Mesenchymal stem cell (in vitro differentiated cells and primary cell): ENCODE measurements around the gene PTPRN.
"Not testable (repeated sequence)": the region's sequence is repeated elsewhere in the genome, so short reads cannot be mapped to it uniquely, and the experiment has no call there.

Source experiments
- DNase-seq: peaks from one replicate; pipeline ENCODE4 v3.0.0-alpha.2; 2013
- H2AFZ ChIP-seq: one replicate; pipeline ENCODE4 v1.6.1; 2013; ENCODE audit warnings: low read depth, mild to moderate bottlenecking, control low read depth, inconsistent platforms, low read length, moderate library complexity
- H2AK5ac ChIP-seq: 2 replicates; pipeline ENCODE4 v1.6.1; 2013; ENCODE audit warnings: low read length, moderate library complexity, mild to moderate bottlenecking, inconsistent platforms; ENCODE audit not compliant: severe bottlenecking
- H2BK120ac ChIP-seq: one replicate; pipeline ENCODE4 v1.6.1; 2013; ENCODE audit warnings: low read depth, mild to moderate bottlenecking, inconsistent platforms, low read length, moderate library complexity
- H2BK12ac ChIP-seq, 2 experiments: one replicate each; pipeline ENCODE4 v1.6.1; 2013; ENCODE audit warnings: inconsistent platforms in 2 of 2, low read length in 2 of 2, mild to moderate bottlenecking in 2 of 2, moderate library complexity in 2 of 2, control low read depth in 1 of 2
- H2BK15ac ChIP-seq: one replicate; pipeline ENCODE4 v1.6.1; 2013; ENCODE audit warnings: mild to moderate bottlenecking, low read depth, inconsistent platforms; ENCODE audit not compliant: poor library complexity, severe bottlenecking
- H2BK5ac ChIP-seq: 2 replicates; pipeline ENCODE4 v1.6.1; 2013; ENCODE audit warnings: low read depth, mild to moderate bottlenecking, low read length, control low read depth, inconsistent platforms; ENCODE audit not compliant: poor library complexity, severe bottlenecking
- H3K14ac ChIP-seq, 2 experiments: one replicate each; pipeline ENCODE4 v1.6.1; 2013; ENCODE audit warnings: inconsistent platforms in 2 of 2, low read length in 2 of 2, control low read depth in 1 of 2, mild to moderate bottlenecking in 1 of 2, moderate library complexity in 1 of 2
- H3K18ac ChIP-seq, 2 experiments: one replicate each; pipeline ENCODE4 v1.6.1; 2013; ENCODE audit warnings: inconsistent platforms in 2 of 2, low read length in 2 of 2, control low read depth in 1 of 2, low read depth in 1 of 2, mild to moderate bottlenecking in 1 of 2
- H3K23ac ChIP-seq, 2 experiments: one replicate each; pipeline ENCODE4 v1.6.1; 2013; ENCODE audit warnings: inconsistent platforms in 2 of 2, low read length in 2 of 2, mild to moderate bottlenecking in 2 of 2, moderate library complexity in 2 of 2, control low read depth in 1 of 2
- H3K27ac ChIP-seq: 2 replicates; pipeline ENCODE4 v1.5.1; 2013; ENCODE audit warnings: mild to moderate bottlenecking, moderate library complexity, low read length, control low read depth, inconsistent platforms; ENCODE audit not compliant: poor library complexity, severe bottlenecking
- H3K27me3 ChIP-seq, 2 experiments: 2 replicates each; pipeline versions ENCODE4 v1.6.1 to v1.7.0; 2013; ENCODE audit warnings: low read length in 2 of 2, mild to moderate bottlenecking in 2 of 2, moderate library complexity in 2 of 2, control low read depth in 1 of 2, inconsistent platforms in 1 of 2; ENCODE audit not compliant: control insufficient read depth in 1 of 2, insufficient read depth in 1 of 2
- H3K36me3 ChIP-seq, 2 experiments: 2 replicates each; pipeline versions ENCODE4 v1.6.1 to v1.7.0; 2013; ENCODE audit warnings: low read length in 2 of 2, control low read depth in 1 of 2, inconsistent platforms in 1 of 2, low read depth in 1 of 2, mild to moderate bottlenecking in 1 of 2; ENCODE audit not compliant: insufficient read depth in 2 of 2, control insufficient read depth in 1 of 2
- H3K4ac ChIP-seq, 2 experiments: one replicate each; pipeline ENCODE4 v1.6.1; 2013; ENCODE audit warnings: inconsistent platforms in 2 of 2, low read length in 2 of 2, mild to moderate bottlenecking in 2 of 2, moderate library complexity in 2 of 2, control low read depth in 1 of 2, low read depth in 1 of 2
- H3K4me1 ChIP-seq: 2 replicates; pipeline ENCODE4 v1.6.1; 2013; ENCODE audit warnings: low read depth, low read length, control low read depth; ENCODE audit not compliant: control insufficient read depth, insufficient read depth
- H3K4me2 ChIP-seq: 2 replicates; pipeline ENCODE4 v1.6.1; 2013; ENCODE audit warnings: low read length, mild to moderate bottlenecking, inconsistent platforms; ENCODE audit not compliant: poor library complexity, severe bottlenecking
- H3K4me3 ChIP-seq, 2 experiments: 2 replicates each; pipeline versions ENCODE4 v1.5.1 to v1.7.0; 2013; ENCODE audit warnings: low read length in 2 of 2, mild to moderate bottlenecking in 2 of 2, control low read depth in 1 of 2, low read depth in 1 of 2; ENCODE audit not compliant: insufficient read depth in 1 of 2
- H3K79me1 ChIP-seq: replicated peaks from 2 replicates; pipeline ENCODE4 v1.6.1; 2013; ENCODE audit warnings: mild to moderate bottlenecking, control low read depth, low read length, inconsistent platforms; ENCODE audit not compliant: poor library complexity, severe bottlenecking
- H3K9ac ChIP-seq: 2 replicates; pipeline ENCODE4 v1.7.0; 2013; ENCODE audit warnings: mild to moderate bottlenecking, low read length, moderate library complexity
- H3K9me3 ChIP-seq: 2 replicates; pipeline ENCODE4 v1.7.0; 2013; ENCODE audit warnings: mild to moderate bottlenecking, low read length; ENCODE audit not compliant: control insufficient read depth
- H4K8ac ChIP-seq: one replicate; pipeline ENCODE4 v1.6.1; 2013; ENCODE audit warnings: inconsistent platforms, mild to moderate bottlenecking, low read length, moderate library complexity
- H4K91ac ChIP-seq: one replicate; pipeline ENCODE4 v1.6.1; 2013; ENCODE audit warnings: mild to moderate bottlenecking, low read length, inconsistent platforms
- WGBS: methylation state at CpG from one replicate; pipeline ENCODE4 v1.1.7; 2013; ENCODE audit warnings: mixed read lengths; 5-methylcytosine and 5-hydroxymethylcytosine counted together

The PTPRN gene

DNA sequence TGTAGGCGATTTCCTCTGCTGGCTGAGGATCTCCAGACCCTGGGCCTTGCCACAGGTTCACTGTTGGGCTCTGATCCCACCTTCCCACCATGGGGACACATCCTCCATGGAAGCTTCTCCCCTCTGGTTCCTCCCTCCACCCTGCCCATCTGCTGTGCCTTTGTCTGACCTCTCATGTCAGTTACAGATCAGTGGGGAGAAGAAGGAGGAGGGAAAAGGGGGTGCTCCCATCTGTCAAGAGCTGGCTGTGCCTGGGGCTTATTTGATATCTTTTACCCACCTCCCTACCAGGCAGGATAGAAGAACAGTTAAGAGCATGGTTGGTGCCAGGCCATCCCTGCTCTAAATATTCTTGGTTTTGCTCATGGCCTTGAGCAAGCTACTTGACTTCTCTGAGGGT is 42.3 kb downstream of the PTPRN start:
- no peak overlapping the region for H2AK5ac ChIP-seq
- no CpG with 5 or more reads among the region's 1 CpG for WGBS
- no peak overlapping the region for H2BK120ac ChIP-seq
- H2AFZ ChIP-seq = no peak overlapping the region
- H3K23ac ChIP-seq = no peak overlapping the region
- no peak overlapping the region for H3K4me3 ChIP-seq
- no peaks in the 10 kb centered on the region for H3K9me3 ChIP-seq
- H2BK5ac ChIP-seq = no peak overlapping the region
- no peaks in the 10 kb centered on the region for H3K36me3 ChIP-seq
- H2BK15ac ChIP-seq = no peak overlapping the region
- H3K14ac ChIP-seq = no peak overlapping the region
- H3K4me2 ChIP-seq = no peak overlapping the region
- no peak for DNase-seq
- no peak overlapping the region for H3K18ac ChIP-seq
- H4K91ac ChIP-seq = no peak overlapping the region
- H3K27me3 ChIP-seq = peaks cover 3 to 11% of the 10 kb centered on the region in 2 experiments
- no peak overlapping the region for H2BK12ac ChIP-seq
- no peak overlapping the region for H3K4ac ChIP-seq
- H3K9ac ChIP-seq = no peak overlapping the region
- H3K27ac ChIP-seq = no peak overlapping the region
- peaks cover 11% of the 10 kb centered on the region for H3K4me1 ChIP-seq
- no peak overlapping the region for H4K8ac ChIP-seq
- no peaks in the 10 kb centered on the region for H3K79me1 ChIP-seq

DNA sequence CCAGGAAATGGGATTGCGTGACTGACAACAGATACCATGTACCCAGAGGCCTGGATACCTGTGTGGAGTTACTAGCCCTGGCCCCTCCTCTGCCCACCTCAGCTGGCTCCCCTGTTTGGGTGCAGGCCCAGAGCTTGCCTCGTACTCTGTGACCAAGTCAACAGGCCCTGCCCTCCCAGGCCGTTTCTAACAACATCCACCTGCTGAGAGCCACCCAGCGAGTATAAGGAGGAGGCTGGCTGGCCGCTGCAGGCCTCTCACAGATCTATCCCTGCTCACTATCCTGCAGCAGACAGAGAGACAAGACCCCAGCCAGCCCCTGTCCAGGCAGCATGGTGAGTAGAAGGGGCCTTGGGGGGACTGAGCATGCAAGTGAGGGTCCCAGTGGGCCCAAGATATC is 43.0 kb downstream of the PTPRN start:
- Histone ChIP-seq H3K14ac (no peak overlapping the region), H3K27me3 (peaks cover 7 to 16% of the 10 kb centered on the region in 2 experiments), H3K4ac (no peak overlapping the region), H2BK5ac (no peak overlapping the region), H2AFZ (no peak overlapping the region), H2AK5ac (no peak overlapping the region), H3K4me1 (peaks cover 8% of the 10 kb centered on the region), H3K36me3 (no peaks in the 10 kb centered on the region), H3K9ac (no peak overlapping the region), H3K4me3 (no peak overlapping the region), H3K27ac (no peak overlapping the region), H3K4me2 (no peak overlapping the region), H2BK12ac (no peak overlapping the region), H3K23ac (no peak overlapping the region), H3K18ac (no peak overlapping the region), H2BK15ac (peak overlapping the region; percentile 33), H4K8ac (no peak overlapping the region), H4K91ac (no peak overlapping the region), H3K79me1 (no peaks in the 10 kb centered on the region), H3K9me3 (no peaks in the 10 kb centered on the region), H2BK120ac (no peak overlapping the region)
- no peak for DNase-seq
- 41% methylated on average over 3 of the region's 5 CpGs for WGBS

DNA sequence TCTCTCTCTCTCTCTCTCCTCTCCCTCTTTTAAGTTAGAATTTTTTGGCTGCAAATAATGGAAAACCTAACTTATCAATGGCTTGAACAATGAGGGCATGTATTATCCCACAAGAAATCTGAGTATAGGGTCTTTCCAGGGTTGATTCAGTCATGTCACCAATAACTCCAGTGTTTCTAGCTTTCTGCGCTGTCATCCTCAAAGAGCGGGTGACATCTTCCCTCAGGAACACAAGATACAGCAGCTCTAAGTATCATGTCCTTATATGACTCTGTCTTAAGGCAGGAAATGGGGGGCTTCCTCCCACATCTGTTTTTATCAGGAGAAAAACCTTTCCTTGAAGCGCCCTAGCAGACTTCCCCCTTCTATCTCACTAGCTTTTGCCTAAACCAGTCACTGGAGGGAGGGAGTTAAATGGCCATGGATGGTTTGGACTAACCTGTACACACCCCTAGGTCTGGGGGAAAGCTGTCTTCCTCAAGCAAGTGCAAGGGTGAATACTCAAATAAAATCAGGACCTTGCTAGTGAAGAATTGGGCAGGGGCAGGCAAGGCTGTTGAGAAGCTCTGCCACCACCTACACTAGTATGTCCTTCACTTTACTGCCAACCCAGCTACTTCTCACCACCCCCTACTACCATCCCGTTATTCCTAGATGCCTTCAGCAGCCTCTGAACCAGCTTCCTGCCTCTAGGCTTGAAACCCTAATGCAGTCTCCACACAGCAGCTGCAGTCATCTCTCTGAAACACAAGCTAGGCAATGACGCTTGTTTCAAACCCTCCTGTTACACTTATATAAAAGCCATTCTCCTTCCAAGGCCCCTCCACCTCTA is 48.0 kb downstream of the PTPRN start:
- Histone ChIP-seq H3K36me3 (no peaks in the 10 kb centered on the region), H3K4me1 (no peaks in the 10 kb centered on the region), H3K14ac (no peak overlapping the region), H2BK120ac (no peak overlapping the region), H3K4ac (no peak overlapping the region), H3K9me3 (no peaks in the 10 kb centered on the region), H2BK15ac (no peak overlapping the region), H2AFZ (no peak overlapping the region), H3K4me3 (no peak overlapping the region), H3K27me3 (peaks cover 15 to 18% of the 10 kb centered on the region in 2 experiments), H3K23ac (no peak overlapping the region), H3K4me2 (no peak overlapping the region), H2AK5ac (no peak overlapping the region), H2BK5ac (no peak overlapping the region), H3K79me1 (no peaks in the 10 kb centered on the region), H3K18ac (no peak overlapping the region), H4K8ac (no peak overlapping the region), H2BK12ac (no peak overlapping the region), H3K9ac (no peak overlapping the region), H4K91ac (no peak overlapping the region), H3K27ac (no peak overlapping the region)
- WGBS = 78% methylated on average over 2 of the region's 5 CpGs
- no peak for DNase-seq

DNA sequence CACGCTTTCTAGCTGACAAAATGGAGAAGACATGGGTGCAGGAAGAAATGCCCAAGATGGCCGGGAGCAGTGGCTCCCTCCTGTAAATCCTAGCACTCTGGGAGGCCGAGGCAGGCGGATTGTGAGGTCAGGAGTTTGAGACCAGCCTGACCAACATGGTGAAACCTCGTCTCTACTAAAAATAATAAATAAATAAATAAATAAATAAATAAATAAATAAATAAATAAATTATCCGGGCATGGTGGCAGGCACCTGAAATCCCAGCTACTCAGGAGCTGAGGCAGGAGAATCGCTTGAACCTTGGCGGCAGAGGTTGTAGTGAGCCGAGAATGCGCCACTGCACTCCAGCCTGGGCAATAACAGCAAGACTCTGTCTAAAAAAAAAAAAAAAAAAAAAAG is 50.3 kb downstream of the PTPRN start:
- not testable (repeated sequence) for H3K14ac ChIP-seq, DNase-seq, H4K91ac ChIP-seq, H3K9ac ChIP-seq, H4K8ac ChIP-seq, H3K4ac ChIP-seq, H2AK5ac ChIP-seq, H3K4me3 ChIP-seq, H2BK12ac ChIP-seq, H3K79me1 ChIP-seq, H3K4me1 ChIP-seq, H3K27ac ChIP-seq, H2AFZ ChIP-seq, H3K9me3 ChIP-seq, H2BK120ac ChIP-seq, H3K4me2 ChIP-seq, H3K18ac ChIP-seq, H3K36me3 ChIP-seq, H2BK15ac ChIP-seq, H2BK5ac ChIP-seq, H3K23ac ChIP-seq
- WGBS = 87% methylated on average over 6 of the region's 10 CpGs
- H3K27me3 ChIP-seq = peaks cover 18 to 28% of the 10 kb centered on the region in 2 experiments
